Measurements from ENCODE around the gene ASCL4.

ASCL4 gene

GRCh38 chr12:107778383-107779025 is 4.0 kb downstream of the ASCL4 start:
- DNase-seq (ENCODE audit: low read depth) = no peak

GRCh38 chr12:107779077-107779831 is 4.8 kb downstream of the ASCL4 start:
- no peak for DNase-seq (ENCODE audit: low read depth)

- no peak for DNase-seq (ENCODE audit: low read depth)
These were observed 5.8 kb downstream of the ASCL4 start for GRCh38 chr12:107780298-107780697.

GRCh38 chr12:107782067-107782466 is 7.6 kb downstream of the ASCL4 start:
- DNase-seq (ENCODE audit: low read depth) = no peak

- no peak for DNase-seq (ENCODE audit: low read depth)
These were observed 9.2 kb downstream of the ASCL4 start for GRCh38 chr12:107783406-107784376.

GRCh38 chr12:107788281-107788680 is 13.8 kb downstream of the ASCL4 start:
- no peak for DNase-seq (ENCODE audit: low read depth)

GRCh38 chr12:107788690-107789458 is 14.4 kb downstream of the ASCL4 start:
- no peak for DNase-seq (ENCODE audit: low read depth)

GRCh38 chr12:107791465-107792089 is 17.1 kb downstream of the ASCL4 start:
- no peak for DNase-seq (ENCODE audit: low read depth)

- no peak for DNase-seq (ENCODE audit: low read depth)
These were observed 19.9 kb downstream of the ASCL4 start for GRCh38 chr12:107794451-107794850.

- DNase-seq (ENCODE audit: low read depth) = no peak
These were observed 24.1 kb downstream of the ASCL4 start for GRCh38 chr12:107798580-107798979.

- DNase-seq (ENCODE audit: low read depth) = no peak
These were observed 26.6 kb downstream of the ASCL4 start for GRCh38 chr12:107801150-107801549.

GRCh38 chr12:107803092-107803491 is 28.6 kb downstream of the ASCL4 start:
- DNase-seq (ENCODE audit: low read depth) = no peak

- DNase-seq (ENCODE audit: low read depth) = no peak
These were observed 31.1 kb downstream of the ASCL4 start for GRCh38 chr12:107805488-107806180.

- no peak for DNase-seq (ENCODE audit: low read depth)
These were observed 33.1 kb downstream of the ASCL4 start for GRCh38 chr12:107807471-107808150.

GRCh38 chr12:107817250-107817649 is 42.7 kb downstream of the ASCL4 start:
- DNase-seq (ENCODE audit: low read depth) = no peak

- DNase-seq (ENCODE audit: low read depth) = no peak
These were observed 44.5 kb downstream of the ASCL4 start for GRCh38 chr12:107818984-107819383.

GRCh38 chr12:107822356-107822755 is 47.9 kb downstream of the ASCL4 start:
- no peak for DNase-seq (ENCODE audit: low read depth)

All from activated T-cell treated with anti-CD3 and anti-CD28 coated beads for 48 hours (primary cell).